Measurements from ENCODE around the gene CLNK. TPM values are rescaled to one million over a fixed set of nuclear protein-coding genes. Genes with fewer than 3 reads are reported as not detected.

The CLNK gene
- total and polyA plus RNA-seq, 2 experiments from 2014 or later, result not detected

DNA sequence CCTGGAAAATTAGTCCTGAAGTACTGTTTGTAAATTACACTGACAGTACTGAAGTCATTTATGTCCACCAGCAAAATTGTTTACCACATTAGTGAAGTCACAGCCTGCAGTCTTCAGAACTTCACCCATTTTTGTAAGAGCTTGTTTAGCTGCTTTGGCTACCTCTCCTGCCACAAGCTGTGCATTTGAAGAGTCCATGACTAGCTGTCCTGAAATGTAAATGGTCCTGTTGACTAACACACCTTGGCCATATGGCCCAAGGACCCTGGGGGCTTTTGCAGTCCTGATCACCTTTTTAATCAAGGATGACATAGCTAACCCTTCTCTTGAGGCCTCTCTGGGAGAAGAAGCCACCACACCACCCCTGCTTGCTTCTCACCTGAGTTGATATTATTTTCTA is 205.9 kb downstream of the CLNK start:
- Histone ChIP-seq H2AFZ (no peak overlapping the region), H3K4me2 (no peak overlapping the region), H3K4me1 (ENCODE audit: insufficient read depth) (no peaks in the 10 kb centered on the region), H3K79me2 (no peaks in the 10 kb centered on the region), H3K36me3 (replicated peaks; ENCODE audit: insufficient read depth, low read depth) (no peaks in the 10 kb centered on the region), H3K9me2 (replicated peaks; ENCODE audit: insufficient read depth) (no peaks in the 10 kb centered on the region), H3K9me3 (ENCODE audit: low read depth) (no peaks in the 10 kb centered on the region), H3K4me3 (no peak overlapping the region), H3K27ac (no peak overlapping the region), H3K27me3 (no peaks in the 10 kb centered on the region), H4K20me1 (ENCODE audit: insufficient read depth, poor library complexity, severe bottlenecking) (no peaks in the 10 kb centered on the region)
- TF ChIP-seq EZH2 (IDR thresholded peaks at IDR 0.05; ENCODE audit: borderline replicate concordance) (no peak), EZH2phosphoT487 (IDR thresholded peaks at IDR 0.05; ENCODE audit: low read depth, severe bottlenecking, unreplicated experiment) (no peak)
- TF ChIP-seq, protein P1, sequence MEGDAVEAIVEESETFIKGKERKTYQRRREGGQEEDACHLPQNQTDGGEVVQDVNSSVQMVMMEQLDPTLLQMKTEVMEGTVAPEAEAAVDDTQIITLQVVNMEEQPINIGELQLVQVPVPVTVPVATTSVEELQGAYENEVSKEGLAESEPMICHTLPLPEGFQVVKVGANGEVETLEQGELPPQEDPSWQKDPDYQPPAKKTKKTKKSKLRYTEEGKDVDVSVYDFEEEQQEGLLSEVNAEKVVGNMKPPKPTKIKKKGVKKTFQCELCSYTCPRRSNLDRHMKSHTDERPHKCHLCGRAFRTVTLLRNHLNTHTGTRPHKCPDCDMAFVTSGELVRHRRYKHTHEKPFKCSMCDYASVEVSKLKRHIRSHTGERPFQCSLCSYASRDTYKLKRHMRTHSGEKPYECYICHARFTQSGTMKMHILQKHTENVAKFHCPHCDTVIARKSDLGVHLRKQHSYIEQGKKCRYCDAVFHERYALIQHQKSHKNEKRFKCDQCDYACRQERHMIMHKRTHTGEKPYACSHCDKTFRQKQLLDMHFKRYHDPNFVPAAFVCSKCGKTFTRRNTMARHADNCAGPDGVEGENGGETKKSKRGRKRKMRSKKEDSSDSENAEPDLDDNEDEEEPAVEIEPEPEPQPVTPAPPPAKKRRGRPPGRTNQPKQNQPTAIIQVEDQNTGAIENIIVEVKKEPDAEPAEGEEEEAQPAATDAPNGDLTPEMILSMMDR (IDR thresholded peaks at IDR 0.05; ENCODE audit: poor library complexity), result no peak
- DNase-seq (ENCODE audit: low spot score), result no peak

DNA sequence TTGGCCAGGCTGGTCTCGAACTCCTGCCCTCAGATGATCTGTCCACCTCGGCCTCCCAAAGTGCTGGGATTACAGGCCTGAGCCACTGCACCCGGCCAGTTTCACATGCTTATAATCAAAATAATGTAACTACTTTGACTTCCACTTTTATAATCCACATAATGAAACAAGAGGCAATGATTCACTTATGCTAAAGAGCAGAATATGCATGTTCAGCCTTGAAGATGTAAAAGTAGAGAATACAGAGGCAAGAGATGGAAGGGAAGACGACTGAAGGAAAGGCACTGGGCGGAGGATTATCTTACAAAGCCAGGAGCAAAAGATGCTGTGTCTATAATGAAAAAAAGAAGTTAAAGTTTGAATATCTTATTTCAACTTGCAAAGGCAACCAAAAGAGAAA is 214.1 kb downstream of the CLNK start:
- 87% methylated on average over 5 of the region's 5 CpGs for WGBS (ENCODE audit: low lambda C conversion rate, missing lambda C conversion rate)
- DNase-seq (ENCODE audit: low spot score), result no peak

GRCh38 chr4:10466161-10466560 is 218.4 kb downstream of the CLNK start:
- TF ChIP-seq EZH2phosphoT487 (IDR thresholded peaks at IDR 0.05; ENCODE audit: low read depth, severe bottlenecking, unreplicated experiment) (no peak), EZH2 (IDR thresholded peaks at IDR 0.05; ENCODE audit: borderline replicate concordance) (no peak)
- TF ChIP-seq, protein P1 (IDR thresholded peaks at IDR 0.05; ENCODE audit: poor library complexity), result no peak
- no peak overlapping the region for H3K4me3 ChIP-seq

More for the DNA sequence above, 214.1 kb downstream of the CLNK start:
- no peaks in the 10 kb centered on the region for H3K27me3 ChIP-seq
- H2AFZ ChIP-seq, result no peak overlapping the region
- H3K4me3 ChIP-seq, result no peak overlapping the region
- H3K4me1 ChIP-seq (ENCODE audit: insufficient read depth), result no peaks in the 10 kb centered on the region
- no peaks in the 10 kb centered on the region for H3K9me3 ChIP-seq (ENCODE audit: low read depth)
- H4K20me1 ChIP-seq (ENCODE audit: insufficient read depth, poor library complexity, severe bottlenecking), result no peaks in the 10 kb centered on the region
- TF ChIP-seq EZH2phosphoT487 (IDR thresholded peaks at IDR 0.05; ENCODE audit: low read depth, severe bottlenecking, unreplicated experiment), result no peak
- TF ChIP-seq EZH2 (IDR thresholded peaks at IDR 0.05; ENCODE audit: borderline replicate concordance), result no peak
- TF ChIP-seq, protein P1 (IDR thresholded peaks at IDR 0.05; ENCODE audit: poor library complexity), result no peak
- no peak overlapping the region for H3K27ac ChIP-seq
- no peaks in the 10 kb centered on the region for H3K36me3 ChIP-seq (replicated peaks; ENCODE audit: insufficient read depth, low read depth)
- H3K79me2 ChIP-seq, result no peaks in the 10 kb centered on the region
- no peak overlapping the region for H3K4me2 ChIP-seq
- H3K9me2 ChIP-seq (replicated peaks; ENCODE audit: insufficient read depth), result no peaks in the 10 kb centered on the region

DNA sequence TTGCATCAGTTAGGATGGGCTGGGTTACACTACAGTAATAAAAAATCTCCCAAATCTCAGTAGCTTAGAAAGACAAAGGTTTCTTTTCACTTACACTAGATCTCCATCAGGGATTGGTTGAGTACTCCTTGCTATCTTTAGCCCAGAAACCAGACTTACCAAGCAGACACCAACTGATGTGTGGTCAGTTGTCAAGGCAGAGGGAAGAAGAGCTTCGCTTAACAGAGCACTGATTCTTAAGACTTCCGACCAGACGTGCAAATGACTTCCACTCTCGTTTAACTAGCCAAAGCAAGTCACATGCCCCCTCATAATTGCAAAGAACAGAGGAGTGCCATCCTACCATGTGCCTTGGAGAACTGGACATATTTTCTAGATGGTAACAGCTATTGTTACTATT is 221.7 kb downstream of the CLNK start:
- Histone ChIP-seq H3K36me3 (replicated peaks; ENCODE audit: insufficient read depth, low read depth) (no peaks in the 10 kb centered on the region), H3K9me2 (replicated peaks; ENCODE audit: insufficient read depth) (no peaks in the 10 kb centered on the region), H3K27ac (no peak overlapping the region), H3K4me2 (no peak overlapping the region), H3K79me2 (no peaks in the 10 kb centered on the region), H3K9me3 (ENCODE audit: low read depth) (no peaks in the 10 kb centered on the region), H3K27me3 (peaks cover 16% of the 10 kb centered on the region), H3K4me3 (no peak overlapping the region), H3K4me1 (ENCODE audit: insufficient read depth) (peaks cover 9% of the 10 kb centered on the region), H2AFZ (no peak overlapping the region), H4K20me1 (ENCODE audit: insufficient read depth, poor library complexity, severe bottlenecking) (no peaks in the 10 kb centered on the region)
- TF ChIP-seq EZH2phosphoT487 (IDR thresholded peaks at IDR 0.05; ENCODE audit: low read depth, severe bottlenecking, unreplicated experiment), result no peak
- TF ChIP-seq, protein P1 (IDR thresholded peaks at IDR 0.05; ENCODE audit: poor library complexity), result no peak
- no peak for TF ChIP-seq EZH2 (IDR thresholded peaks at IDR 0.05; ENCODE audit: borderline replicate concordance)
- no peak for DNase-seq (ENCODE audit: low spot score)
- 94% methylated on average over 4 of the region's 4 CpGs for WGBS (ENCODE audit: low lambda C conversion rate, missing lambda C conversion rate)

More at GRCh38 chr4:10466161-10466560, 218.4 kb downstream of the CLNK start:
- H4K20me1 ChIP-seq (ENCODE audit: insufficient read depth, poor library complexity, severe bottlenecking), result no peaks in the 10 kb centered on the region
- WGBS (ENCODE audit: low lambda C conversion rate, missing lambda C conversion rate), result 86% methylated on average over 5 of the region's 5 CpGs
- H2AFZ ChIP-seq, result no peak overlapping the region
- no peak for DNase-seq (ENCODE audit: low spot score)
- no peak overlapping the region for H3K4me2 ChIP-seq
- peaks cover 6% of the 10 kb centered on the region for H3K4me1 ChIP-seq (ENCODE audit: insufficient read depth)
- H3K36me3 ChIP-seq (replicated peaks; ENCODE audit: insufficient read depth, low read depth), result no peaks in the 10 kb centered on the region
- peaks cover 16% of the 10 kb centered on the region for H3K27me3 ChIP-seq
- H3K9me2 ChIP-seq (replicated peaks; ENCODE audit: insufficient read depth), result no peaks in the 10 kb centered on the region
- H3K79me2 ChIP-seq, result no peaks in the 10 kb centered on the region
- H3K9me3 ChIP-seq (ENCODE audit: low read depth), result no peaks in the 10 kb centered on the region
- H3K27ac ChIP-seq, result no peak overlapping the region
